ENCODE measurements around the gene ABCC3. TPM values are rescaled to one million over a fixed set of nuclear protein-coding genes. Genes with fewer than 3 reads are reported as not detected.

The ABCC3 gene
- total and polyA plus RNA-seq, 2 of the 8 experiments (the other 6 are each of a cell fraction or from before 2014, with no cell fraction given), result 0.35 to 0.37 TPM

GRCh38 chr17:50672071-50672470 is 37.4 kb downstream of the ABCC3 start (continued):
- TF ChIP-seq SIN3A (conservative IDR thresholded peaks at IDR 0.05 in 1 of 2, IDR thresholded peaks at IDR 0.05 in 1 of 2; ENCODE audit: low read depth in 1 of 2, low read length in 2 of 2), result no peak
- no peak for TF ChIP-seq USF2 (IDR thresholded peaks at IDR 0.05; ENCODE audit: low read length)
- TF ChIP-seq KDM5A (IDR thresholded peaks at IDR 0.05; ENCODE audit: low read length), result no peak
- TF ChIP-seq POLR2A (IDR thresholded peaks at IDR 0.05; ENCODE audit: control extremely low read depth in 1 of 2, low read depth in 2 of 2, low read length in 2 of 2), result no peak
- no peak for TF ChIP-seq HDAC2 (IDR thresholded peaks at IDR 0.05; ENCODE audit: borderline replicate concordance in 1 of 2, low read depth in 2 of 2, low read length in 2 of 2)
- no peak for TF ChIP-seq HDAC6 (IDR thresholded peaks at IDR 0.05; ENCODE audit: low read depth, low read length)
- no peak for TF ChIP-seq NANOG (IDR thresholded peaks at IDR 0.05; ENCODE audit: insufficient read depth, low read depth, low read length, poor library complexity, severe bottlenecking)
- TF ChIP-seq KDM4A (IDR thresholded peaks at IDR 0.05; ENCODE audit: low read depth, low read length, severe bottlenecking), result no peak
- no peak for TF ChIP-seq CHD1 (IDR thresholded peaks at IDR 0.05; ENCODE audit: low read depth, low read length)

All from H1 (cell line).